Stimulated activated CD4-positive, alpha-beta T cell treated with anti-CD3 and anti-CD28 coated beads, Interleukin-4, amount 100 ng/mL, for 24 hours (primary cell): ENCODE data around the gene KRTAP5-2.
A peak's percentile ranks its signal among the peaks of the same experiment; 100 is the strongest.
"Not testable (repeated sequence)": the region's sequence is repeated elsewhere in the genome, so short reads cannot be mapped to it uniquely, and the experiment has no call there.

Source experiments
- DNase-seq: peaks from one replicate; pipeline ENCODE4 v3.0.0-alpha.2; 2020

The KRTAP5-2 gene

GRCh38 chr11:1586699-1587098, 11.4 kb downstream of the KRTAP5-2 start:
- DNase-seq, result no peak

GRCh38 chr11:1584661-1585370, 13.3 kb downstream of the KRTAP5-2 start, which contains the start of gene KRTAP5-1:
Gene KRTAP5-1 (minus strand): TSS chr11:1585283. CDS start chr11:1585249, 34 bp downstream.
- not testable (repeated sequence) for DNase-seq

GRCh38 chr11:1582909-1583308, 15.2 kb downstream of the KRTAP5-2 start:
- DNase-seq, result not testable (repeated sequence)

GRCh38 chr11:1581976-1582375, 16.1 kb downstream of the KRTAP5-2 start:
- DNase-seq, result no peak

GRCh38 chr11:1576825-1577224, 21.3 kb downstream of the KRTAP5-2 start:
- no peak for DNase-seq

- not testable (repeated sequence) for DNase-seq
These were observed 22.3 kb downstream of the KRTAP5-2 start for GRCh38 chr11:1575756-1576155.

- DNase-seq, result no peak
These were observed 23.2 kb downstream of the KRTAP5-2 start for GRCh38 chr11:1574933-1575242.

- peak; percentile 58 for DNase-seq
These were observed 23.7 kb downstream of the KRTAP5-2 start for GRCh38 chr11:1574238-1574932.

GRCh38 chr11:1573903-1574237, 24.2 kb downstream of the KRTAP5-2 start:
- DNase-seq, result no peak

DNA sequence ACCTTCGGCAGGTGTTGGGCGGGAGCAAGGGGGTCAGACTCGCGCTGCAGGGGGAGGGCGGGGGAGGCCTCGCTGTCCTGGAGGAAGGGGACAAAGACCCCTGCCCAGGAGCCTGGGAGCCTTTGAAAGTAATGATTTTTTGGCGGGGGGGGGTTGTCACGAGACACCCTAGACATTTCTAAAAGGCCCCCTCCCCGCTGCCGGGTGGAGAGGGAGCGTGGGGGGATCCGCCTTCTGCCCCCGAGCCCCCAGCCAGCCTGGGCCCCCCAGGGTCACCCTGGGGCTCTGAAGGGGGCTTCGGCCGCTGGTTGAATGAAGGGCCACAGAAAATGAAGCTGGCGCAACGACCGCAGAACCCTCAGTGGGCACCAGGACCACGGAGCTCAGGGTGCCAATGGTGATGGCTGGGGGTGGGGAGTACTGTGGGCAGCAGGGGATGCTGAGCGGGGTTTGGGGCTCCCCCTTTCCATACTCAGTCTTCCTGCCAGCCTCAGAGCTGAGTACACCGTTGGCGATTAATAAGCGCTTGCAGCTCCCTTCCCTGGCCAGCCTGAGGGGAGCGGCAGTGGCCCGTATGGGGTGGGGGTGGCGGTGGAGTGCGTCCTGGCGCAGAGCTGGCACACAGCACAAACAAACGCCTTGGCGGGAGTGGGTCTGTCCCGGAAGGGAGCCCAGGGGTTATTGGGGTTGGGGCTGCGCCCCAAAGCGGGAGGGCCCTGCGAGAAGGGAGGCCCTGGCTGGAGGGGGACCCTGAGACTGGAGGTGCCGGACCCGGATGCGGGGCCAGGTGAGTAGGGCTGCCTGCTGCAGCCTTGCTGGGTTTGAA, 24.8 kb downstream of the KRTAP5-2 start:
- peak; percentile 34 for DNase-seq

DNA sequence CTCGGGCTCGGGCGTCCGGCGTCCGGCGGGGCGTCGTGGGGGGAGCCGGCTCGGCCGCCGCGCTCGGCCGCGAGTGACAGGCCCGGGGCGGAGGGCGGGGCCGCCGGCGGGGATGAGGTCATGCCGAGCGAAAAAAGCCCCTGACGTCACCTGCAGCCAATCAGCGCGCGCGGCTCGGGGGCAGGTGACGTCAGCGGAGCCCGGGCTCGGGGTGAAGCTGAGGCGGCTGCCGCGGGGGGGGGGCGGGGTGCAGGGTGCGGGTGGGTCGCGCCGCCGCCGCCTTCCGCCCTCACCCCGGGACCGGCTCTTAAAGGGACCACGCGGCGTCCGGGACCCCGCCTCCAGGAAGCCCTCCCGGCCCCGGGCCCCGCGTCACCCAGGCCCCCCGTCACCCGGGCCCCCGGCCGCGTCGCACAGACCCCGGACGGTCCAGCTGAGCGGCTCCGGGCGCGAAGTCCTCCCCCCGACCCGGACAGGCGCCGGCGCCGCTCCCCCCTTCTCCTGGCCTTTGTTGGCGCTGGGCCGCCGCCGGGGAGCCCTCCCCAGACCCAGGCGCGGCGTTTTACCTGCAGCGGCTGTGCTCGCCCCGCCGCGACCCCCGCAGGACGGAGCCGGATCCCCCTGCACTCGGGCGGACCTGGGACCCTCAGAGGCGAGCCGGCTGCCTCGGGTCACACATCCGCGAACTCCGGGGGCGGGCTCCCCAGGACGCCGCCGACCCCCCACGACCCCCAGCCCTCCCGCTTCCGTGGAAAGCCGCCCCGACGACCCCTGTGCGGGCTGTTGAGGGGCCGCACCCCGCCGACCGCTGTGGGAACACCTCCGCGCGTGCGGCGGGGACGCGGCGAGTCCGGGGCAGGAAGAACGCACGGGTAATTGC, 25.7 kb downstream of the KRTAP5-2 start, which contains the start of gene DUSP8:
TSS of gene DUSP8 (minus strand) at position 75 of the 880 bp plus-strand sequence. CDS start 6,445 bp downstream, outside the sequence.
- DNase-seq, result peak; percentile 91

DNA sequence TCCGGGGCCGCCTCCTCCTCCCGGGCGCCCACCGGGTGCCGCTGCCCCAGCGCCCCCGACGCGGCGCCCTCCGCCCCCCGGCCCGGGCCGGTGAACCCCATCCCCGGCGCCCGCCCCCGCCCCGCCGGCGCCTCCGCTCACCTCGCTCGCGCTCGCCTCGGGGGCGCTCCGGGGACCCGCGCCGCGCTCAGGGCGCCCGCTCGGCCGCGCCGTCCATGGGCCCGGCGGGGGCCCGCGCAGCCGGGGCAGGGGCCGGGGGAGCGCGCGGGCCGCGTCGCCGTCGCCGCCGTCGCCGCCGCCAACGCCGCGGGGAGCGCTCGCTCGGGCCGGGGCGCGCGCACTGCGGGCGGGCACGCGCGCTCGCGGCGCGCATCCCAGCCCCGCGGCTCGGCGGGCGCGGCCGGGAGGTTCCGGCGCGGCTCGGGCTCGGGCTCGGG, 26.3 kb downstream of the KRTAP5-2 start:
- DNase-seq, result no peak

DNA sequence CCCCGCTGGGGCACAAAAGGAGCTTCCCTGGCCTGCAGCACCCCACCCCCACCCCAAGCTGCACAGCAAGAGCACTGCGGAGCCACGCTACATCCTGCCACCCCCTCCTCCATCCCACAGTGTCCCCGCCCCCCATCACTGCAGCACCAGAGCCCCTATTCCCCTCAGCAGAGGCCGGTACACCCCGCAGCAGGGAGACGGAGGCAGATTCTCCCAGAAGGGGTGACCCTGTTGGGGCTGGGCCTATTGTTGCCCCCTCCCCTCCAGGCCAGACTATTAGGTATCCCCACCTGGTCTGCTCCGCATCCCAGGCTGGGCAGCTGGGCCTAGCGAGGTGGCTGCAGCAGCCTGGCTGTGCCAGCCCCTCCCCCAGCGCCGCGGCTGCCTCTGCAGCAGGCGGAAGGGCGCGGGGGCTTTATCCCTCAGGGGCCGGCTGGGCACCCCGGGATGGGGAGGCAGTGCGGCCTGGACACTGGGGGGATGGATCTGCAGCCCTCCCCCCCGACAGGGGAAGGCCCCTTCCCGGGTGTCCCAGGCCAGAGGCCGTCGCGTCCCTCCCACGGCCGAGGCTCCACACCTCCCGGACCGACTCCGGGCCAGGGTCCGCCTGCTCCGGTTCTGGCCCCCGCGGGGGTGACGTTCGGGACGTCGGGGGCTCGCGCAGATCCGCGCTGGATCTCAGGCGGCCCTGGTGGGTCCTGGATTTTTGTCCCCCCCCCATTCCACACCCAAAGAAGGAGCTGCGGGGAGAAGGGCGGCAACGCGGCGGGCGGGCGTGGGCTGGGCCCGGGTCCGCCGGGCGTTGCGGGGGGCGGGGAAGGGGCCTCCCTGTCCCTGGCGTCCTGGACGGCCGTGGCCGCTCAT, 27.0 kb downstream of the KRTAP5-2 start:
- DNase-seq, result no peak

DNA sequence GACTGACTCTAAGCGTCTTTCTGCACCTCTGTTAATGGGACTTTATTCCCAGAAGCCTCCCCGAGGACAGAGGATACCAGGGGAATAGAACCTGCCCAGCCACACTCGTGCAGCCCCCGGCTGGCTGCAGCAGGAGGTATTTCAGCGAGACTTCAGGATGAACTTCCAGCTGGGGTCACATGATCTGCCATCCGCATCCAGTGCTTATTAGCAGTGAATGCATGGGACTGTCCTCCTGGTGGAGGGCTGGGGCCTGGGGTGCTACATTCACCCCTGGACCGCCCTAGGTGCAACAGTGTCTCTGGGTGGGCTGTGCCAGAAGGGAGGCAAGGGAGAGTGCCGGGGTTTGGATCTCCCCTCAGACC, 27.6 kb downstream of the KRTAP5-2 start:
- no peak for DNase-seq

- no peak for DNase-seq
These were observed 28.1 kb downstream of the KRTAP5-2 start for GRCh38 chr11:1570001-1570453.

GRCh38 chr11:1569251-1569780, 28.8 kb downstream of the KRTAP5-2 start:
- DNase-seq, result no peak

DNA sequence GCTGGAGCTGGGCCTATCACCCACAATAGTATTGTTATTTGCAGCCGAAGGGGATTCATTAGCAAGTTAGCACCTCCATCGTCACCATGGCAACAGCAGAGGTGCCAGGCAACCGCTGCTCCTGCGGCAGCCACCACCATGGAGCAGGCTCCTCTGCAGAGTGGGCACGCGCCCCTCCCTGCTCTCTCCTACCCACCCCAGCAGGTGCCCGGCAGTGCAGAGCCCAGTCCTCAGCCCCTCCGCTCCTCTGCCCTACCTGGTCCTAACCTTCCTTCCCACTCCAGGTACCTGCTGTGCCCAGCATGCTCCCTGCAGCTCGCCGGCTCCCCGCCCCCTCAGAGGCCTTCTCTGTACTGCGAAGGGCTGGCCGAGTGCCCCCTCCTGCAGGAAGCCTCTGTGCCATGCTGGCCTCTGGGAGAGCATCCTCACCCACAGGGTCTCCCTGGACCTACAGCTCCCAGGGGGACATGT, 29.6 kb downstream of the KRTAP5-2 start:
- DNase-seq, result no peak

DNA sequence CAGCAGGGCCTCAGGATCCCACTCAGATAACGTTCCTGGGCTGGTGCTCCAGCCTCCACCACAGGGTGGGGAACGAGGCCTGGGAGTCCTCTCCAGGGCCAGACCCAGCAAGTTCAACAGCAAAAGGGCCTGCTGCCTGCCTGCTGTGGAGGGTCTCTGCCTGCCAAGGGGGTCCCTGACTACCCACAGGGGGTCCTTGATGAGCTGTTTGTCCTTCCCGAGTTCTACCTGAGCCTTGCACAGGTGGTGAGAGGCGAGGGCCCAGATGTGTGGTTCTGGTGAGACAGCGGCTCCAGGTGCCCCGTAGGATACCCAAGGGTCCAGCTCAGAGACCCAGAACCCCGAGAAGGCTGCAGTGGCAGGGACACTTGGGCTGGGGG, 30.4 kb downstream of the KRTAP5-2 start:
- DNase-seq, result no peak

- no peak for DNase-seq
These were observed 30.9 kb downstream of the KRTAP5-2 start for GRCh38 chr11:1567052-1567720.

DNA sequence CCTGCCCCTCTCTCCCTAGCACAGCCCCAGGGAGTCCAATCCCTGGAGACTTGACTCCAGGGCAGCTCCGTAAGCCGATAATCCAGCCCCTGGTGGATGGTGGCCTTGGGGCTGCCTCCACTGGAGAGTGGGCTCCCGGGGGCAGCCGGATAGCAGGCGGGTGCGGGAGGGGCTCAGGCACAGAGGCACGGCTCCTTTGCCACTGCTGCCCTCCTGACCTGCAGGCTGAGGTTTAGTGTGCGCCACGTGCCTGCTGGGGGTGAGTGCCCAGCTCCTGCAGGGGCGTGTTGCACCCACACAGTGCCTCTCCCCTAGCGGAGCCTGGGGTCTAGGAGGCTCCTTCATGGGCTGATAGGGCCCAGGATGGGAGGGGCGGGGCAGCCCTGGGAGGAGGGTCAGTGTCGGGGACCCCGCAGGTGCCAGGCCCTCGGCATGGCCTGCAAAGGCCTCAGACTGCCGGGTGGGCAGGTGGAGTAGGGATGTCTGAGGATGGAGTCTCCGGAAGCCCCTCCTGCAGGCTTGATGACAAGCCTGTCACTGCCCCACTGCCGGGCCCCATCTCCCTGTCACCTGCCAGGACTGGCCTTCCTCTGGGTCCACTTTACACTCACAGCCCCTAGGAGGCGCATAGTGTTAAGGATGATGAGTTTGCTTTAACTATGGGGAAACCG, 31.6 kb downstream of the KRTAP5-2 start:
- DNase-seq, result no peak
